NAMALWA (cell line): ENCODE results near the gene TRPM2.
A peak's percentile ranks its signal among the peaks of the same experiment; 100 is the strongest.

Experiments
- DNase-seq: peaks from one replicate; pipeline ENCODE4 v3.0.0-alpha.2; 2015; ENCODE audit warnings: low spot score

TRPM2 gene

GRCh38 chr21:44485254-44485793 lies 131.9 kb downstream of the TRPM2 start:
- peak; percentile 80 for DNase-seq

GRCh38 chr21:44485796-44486195 lies 132.4 kb downstream of the TRPM2 start:
- peak; percentile 26 for DNase-seq

GRCh38 chr21:44486302-44486701 lies 132.9 kb downstream of the TRPM2 start:
- no peak for DNase-seq

- peak; percentile 58 for DNase-seq
These were observed 134.4 kb downstream of the TRPM2 start for GRCh38 chr21:44487831-44488230.

- peak; percentile 24 for DNase-seq
These were observed 136.5 kb downstream of the TRPM2 start for GRCh38 chr21:44489962-44490361.

GRCh38 chr21:44490405-44490804 lies 137.0 kb downstream of the TRPM2 start:
- DNase-seq, result no peak

- DNase-seq, result no peak
These were observed 137.4 kb downstream of the TRPM2 start for GRCh38 chr21:44490816-44491215.
